Smooth muscle cell (in vitro differentiated cells): ENCODE data around the gene CTIF. TPM values are rescaled to one million over a fixed set of nuclear protein-coding genes. Genes with fewer than 3 reads are reported as not detected.
A peak's percentile ranks its signal among the peaks of the same experiment; 100 is the strongest.

ENCODE experiments used
- DNase-seq: peaks from one replicate; lab custom pipeline; 2025; ENCODE audit not compliant: unreplicated experiment; lab: John Stamatoyannopoulos, UW
- H2AFZ ChIP-seq: fragments of 200-600 bp; sonication (generic); 2 replicates; pipeline ENCODE4 v1.6.0; 2016; ENCODE audit warnings: antibody characterized with exemption, low read depth, mild to moderate bottlenecking
- H3F3A ChIP-seq: fragments of 200-600 bp; sonication (generic); 2 replicates; pipeline ENCODE4 v1.6.0; 2017; ENCODE audit warnings: antibody characterized with exemption, low read depth
- H3K27ac ChIP-seq: fragments of 200-600 bp; sonication (generic); 2 replicates; pipeline ENCODE4 v1.5.1; 2016; ENCODE audit warnings: low read depth, mild to moderate bottlenecking
- H3K27me3 ChIP-seq: fragments of 200-600 bp; sonication (generic); 2 replicates; pipeline ENCODE4 v1.6.1; 2016; ENCODE audit warnings: low read depth, mild to moderate bottlenecking
- H3K36me3 ChIP-seq: fragments of 200-600 bp; sonication (generic); 2 replicates; pipeline ENCODE4 v1.5.1; 2016; ENCODE audit warnings: low read depth
- H3K4me1 ChIP-seq: fragments of 200-600 bp; sonication (generic); 2 replicates; pipeline ENCODE4 v1.5.1; 2016; ENCODE audit warnings: low read depth
- H3K4me2 ChIP-seq: fragments of 200-600 bp; sonication (generic); 2 replicates; pipeline ENCODE4 v1.6.0; 2016; ENCODE audit warnings: mild to moderate bottlenecking
- H3K4me3 ChIP-seq: fragments of 200-600 bp; sonication (generic); 2 replicates; pipeline ENCODE4 v1.5.1; 2016; ENCODE audit warnings: mild to moderate bottlenecking
- H3K79me2 ChIP-seq: fragments of 200-600 bp; sonication (generic); 2 replicates; pipeline ENCODE4 v1.6.0; 2016; ENCODE audit warnings: low read depth, mild to moderate bottlenecking
- H3K9ac ChIP-seq: fragments of 200-600 bp; sonication (generic); 2 replicates; pipeline ENCODE4 v1.6.0; 2016; ENCODE audit warnings: low read depth
- H3K9me3 ChIP-seq: fragments of 200-600 bp; sonication (generic); replicated peaks from 2 replicates; pipeline ENCODE4 v1.5.1; 2016; ENCODE audit warnings: low read depth
- H4K20me1 ChIP-seq: fragments of 200-600 bp; sonication (generic); 2 replicates; pipeline ENCODE4 v1.6.0; 2016; ENCODE audit warnings: low read depth
- CTCF ChIP-seq: fragments of 200-600 bp; sonication (generic); IDR thresholded peaks from 2 replicates; pipeline ENCODE4 v1.5.1; 2017; ENCODE audit warnings: borderline replicate concordance, mild to moderate bottlenecking, antibody characterized with exemption; ENCODE audit not compliant: insufficient read depth, poor library complexity, severe bottlenecking
- WGBS: methylation state at CpG from one replicate; pipeline ENCODE4 v1.1.7; 2016; ENCODE audit warnings: low lambda C conversion rate; 5-methylcytosine and 5-hydroxymethylcytosine counted together
- polyA plus RNA-seq: library from polyadenylated mRNA; unstranded; fragments of >200 nt; fragmentation: Nextera tagmentation; extraction: Ambion mirVana; gene quantifications from 2 replicates; pipeline ENCODE4 v1.2.1, GENCODE V29; 2016
- total RNA-seq: library from RNA; depleted of rRNA; stranded (reverse); fragments of >200 nt; gene quantifications from 2 replicates; pipeline ENCODE4 v1.2.3, GENCODE V29; 2014

The CTIF gene
- total and polyA plus RNA-seq, 2 experiments from 2014 or later, result 22.2 to 25.3 TPM

GRCh38 chr18:48859311-48860268, 320.8 kb downstream of the CTIF start:
- H3K9me3 ChIP-seq, result no peaks in the 10 kb centered on the region
- H3F3A ChIP-seq, result peaks cover 29% of the 10 kb centered on the region
- no peaks in the 10 kb centered on the region for H3K36me3 ChIP-seq
- H3K27me3 ChIP-seq, result no peaks in the 10 kb centered on the region
- DNase-seq, result no peak
- H2AFZ ChIP-seq, result no peak overlapping the region
- H3K4me1 ChIP-seq, result peaks cover 33% of the 10 kb centered on the region
- no peaks in the 10 kb centered on the region for H4K20me1 ChIP-seq
- H3K27ac ChIP-seq, result peak overlapping the region; percentile 87
- peaks cover 13% of the 10 kb centered on the region for H3K79me2 ChIP-seq
- peak overlapping the region; percentile 60 for H3K9ac ChIP-seq
- no peak overlapping the region for H3K4me3 ChIP-seq
- WGBS, result 38% methylated on average over 39 of the region's 43 CpGs
- H3K4me2 ChIP-seq, result peak overlapping the region; percentile 45
- no peak for TF ChIP-seq CTCF

- no peaks in the 10 kb centered on the region for H3K9me3 ChIP-seq
- DNase-seq, result no peak
- H3K36me3 ChIP-seq, result no peaks in the 10 kb centered on the region
- H3K4me1 ChIP-seq, result peaks cover 33% of the 10 kb centered on the region
- 78% methylated on average over 28 of the region's 28 CpGs for WGBS
- H3K79me2 ChIP-seq, result peaks cover 13% of the 10 kb centered on the region
- peak overlapping the region; percentile 87 for H3K27ac ChIP-seq
- peaks cover 21% of the 10 kb centered on the region for H3F3A ChIP-seq
- H3K4me3 ChIP-seq, result no peak overlapping the region
- H2AFZ ChIP-seq, result no peak overlapping the region
- H3K27me3 ChIP-seq, result no peaks in the 10 kb centered on the region
- H4K20me1 ChIP-seq, result no peaks in the 10 kb centered on the region
- TF ChIP-seq CTCF, result no peak
- peak overlapping the region; percentile 60 for H3K9ac ChIP-seq
- H3K4me2 ChIP-seq, result peak overlapping the region; percentile 45
Observed at GRCh38 chr18:48860269-48861180, 321.7 kb downstream of the CTIF start.

GRCh38 chr18:48861181-48861708, 322.4 kb downstream of the CTIF start:
- no peak overlapping the region for H3K4me3 ChIP-seq
- H3K36me3 ChIP-seq, result no peaks in the 10 kb centered on the region
- H3K4me2 ChIP-seq, result no peak overlapping the region
- H3K4me1 ChIP-seq, result peaks cover 33% of the 10 kb centered on the region
- DNase-seq, result no peak
- H3K27ac ChIP-seq, result peak overlapping the region; percentile 87
- H3K9ac ChIP-seq, result peak overlapping the region; percentile 60
- H3K9me3 ChIP-seq, result no peaks in the 10 kb centered on the region
- peaks cover 13% of the 10 kb centered on the region for H3K79me2 ChIP-seq
- TF ChIP-seq CTCF, result no peak
- no peaks in the 10 kb centered on the region for H3K27me3 ChIP-seq
- 52% methylated on average over 15 of the region's 15 CpGs for WGBS
- no peaks in the 10 kb centered on the region for H4K20me1 ChIP-seq
- peaks cover 17% of the 10 kb centered on the region for H3F3A ChIP-seq
- no peak overlapping the region for H2AFZ ChIP-seq
